Activated CD8-positive, alpha-beta memory T cell treated with anti-CD3 and anti-CD28 coated beads for 1 hour (primary cell): ENCODE measurements around the gene FOXJ1.
A peak's percentile ranks its signal among the peaks of the same experiment; 100 is the strongest.

Source experiments
- DNase-seq, 2 donors: peaks; one replicate each; pipeline ENCODE4 v3.0.0-alpha.2; 2020; ENCODE audit warnings: low read depth in 1 of 2; ENCODE audit errors: extremely low read depth in 1 of 2

The FOXJ1 gene

DNA sequence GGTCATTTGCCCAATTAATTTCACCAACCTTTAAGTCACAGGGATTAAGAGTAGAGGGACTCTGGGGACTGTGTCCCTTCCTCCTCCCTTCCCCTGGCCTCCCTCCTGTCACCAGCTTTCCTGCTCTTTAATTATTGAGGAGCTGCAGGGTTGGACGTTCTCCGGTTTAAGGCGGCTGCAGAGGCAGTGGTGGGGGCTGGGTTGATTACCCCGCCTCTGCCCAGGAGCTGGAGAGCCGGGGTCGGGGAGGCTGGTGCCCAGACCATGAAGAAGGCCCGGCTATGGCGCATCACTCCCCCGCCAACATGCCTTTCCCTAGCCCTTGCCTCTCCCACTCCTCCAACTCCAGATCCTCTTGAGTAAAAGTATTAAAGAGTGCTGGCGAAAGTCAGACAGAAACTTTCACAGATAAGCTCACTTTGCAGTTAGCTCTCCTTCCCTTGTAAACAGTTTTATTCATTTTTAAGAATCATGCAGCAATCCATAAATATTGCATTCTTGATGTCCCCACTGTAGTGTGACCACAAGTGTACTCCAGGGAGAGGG is 1.1 kb upstream of the FOXJ1 start:
- no peak for DNase-seq

DNA sequence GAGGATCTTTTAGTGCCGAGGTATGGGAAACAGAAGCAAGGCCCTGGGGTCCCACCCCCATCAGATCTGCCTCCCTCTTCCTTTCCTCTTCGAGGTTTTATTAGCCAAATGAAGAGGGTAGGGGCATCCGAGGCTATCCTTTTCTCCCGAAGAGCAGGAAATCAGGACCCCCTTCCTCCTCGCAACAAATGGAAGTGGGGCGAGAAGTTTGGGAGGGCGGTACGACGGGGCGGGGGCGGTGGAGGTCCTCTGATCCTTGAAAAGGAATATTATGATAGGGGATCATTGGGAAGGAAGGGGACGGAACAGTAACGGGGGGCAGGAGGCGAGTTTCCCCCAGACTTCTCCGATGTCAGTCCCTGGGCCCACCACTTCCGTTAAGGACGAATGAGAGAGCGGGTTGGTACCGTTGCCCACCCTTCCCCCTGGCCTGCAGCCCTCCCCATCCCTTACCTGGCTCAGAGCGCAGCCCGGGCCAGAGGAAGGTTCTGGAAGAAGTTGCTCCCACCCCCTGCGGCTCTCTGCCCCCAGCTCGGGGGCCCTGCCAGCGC is 309 bp downstream of the FOXJ1 start:
- DNase-seq, result no peak

DNA sequence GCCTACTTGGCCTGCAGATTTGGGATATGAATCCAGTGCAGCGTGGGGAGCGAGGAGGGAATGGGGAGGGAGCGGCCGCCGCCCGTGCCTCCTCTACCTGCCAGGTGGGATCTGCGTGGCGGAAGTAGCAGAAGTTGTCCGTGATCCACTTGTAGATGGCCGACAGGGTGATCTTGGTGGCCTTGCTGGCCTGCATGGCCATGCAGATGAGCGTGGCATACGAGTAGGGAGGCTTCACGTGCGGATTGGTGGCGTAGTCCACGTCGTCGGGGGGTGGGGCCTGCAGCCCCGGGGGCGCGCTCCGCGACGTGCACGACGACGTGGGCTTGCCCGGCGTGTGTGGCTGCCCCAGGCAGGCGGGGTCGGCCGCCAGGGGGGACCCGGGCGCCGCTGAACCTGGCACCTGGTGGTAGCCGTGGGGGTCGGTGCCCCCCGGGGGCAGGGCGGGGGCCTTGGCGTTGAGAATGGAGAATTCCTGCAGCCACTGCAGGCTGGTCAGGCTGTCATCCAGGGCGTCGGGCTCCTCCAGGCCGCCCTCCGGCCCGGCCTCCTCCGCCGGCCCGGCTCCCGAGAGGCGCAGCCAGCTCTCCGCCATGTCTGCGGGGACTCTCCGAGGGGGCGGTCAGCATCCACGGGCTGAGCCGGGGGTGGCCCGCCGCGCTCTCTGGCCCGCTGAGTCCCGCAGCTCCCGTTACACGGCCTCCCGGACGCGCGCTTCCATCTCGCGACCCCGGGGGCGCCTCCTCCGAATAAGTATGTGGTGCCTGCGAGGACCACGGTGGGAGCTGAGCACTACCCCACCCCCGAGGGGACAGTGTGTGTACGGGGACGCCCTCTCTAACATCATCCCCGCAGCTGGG is 1.0 kb downstream of the FOXJ1 start:
- DNase-seq, result peak in 1 of 2 donors; percentile 31

DNA sequence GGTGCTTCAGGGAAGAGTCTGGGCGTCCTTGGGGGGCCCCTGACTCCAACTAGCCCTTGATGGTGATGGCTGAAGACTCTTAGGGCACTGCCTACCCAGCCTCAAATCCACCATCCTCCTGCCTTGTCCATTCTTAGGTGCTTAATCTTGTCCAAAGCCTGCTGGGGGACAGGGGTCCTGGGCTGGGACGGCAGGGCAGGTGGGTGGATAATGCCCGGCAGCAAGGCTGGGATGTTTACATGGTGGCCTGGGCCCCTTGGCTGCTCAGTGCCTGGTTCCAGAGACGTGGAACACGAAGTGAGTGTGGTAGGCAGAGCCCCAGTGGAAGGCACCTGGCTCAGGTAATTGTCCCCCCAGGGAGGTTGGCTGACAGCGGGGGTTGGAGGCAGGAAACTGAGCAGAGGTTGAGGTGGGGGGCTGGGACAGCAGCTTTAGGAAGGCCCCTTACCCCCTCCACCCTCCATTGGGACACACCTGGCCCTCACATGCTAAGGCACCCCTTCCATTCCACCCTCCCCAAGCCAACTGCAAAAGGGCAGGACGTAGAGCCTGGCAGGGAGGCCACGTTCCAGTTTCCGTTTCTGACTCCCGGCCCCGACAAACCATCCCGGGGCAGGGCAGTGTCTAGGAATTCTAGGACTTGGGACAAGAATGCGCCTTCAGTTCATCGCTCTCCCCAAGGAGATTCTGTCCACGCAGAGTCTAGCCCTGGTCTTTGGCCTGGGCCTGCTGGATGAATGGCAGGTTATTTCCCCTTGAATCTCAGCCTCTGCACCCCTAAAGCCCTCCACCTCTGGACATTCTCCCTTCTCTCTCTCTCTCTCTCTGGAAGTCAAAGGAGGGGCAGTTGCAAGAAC is 1.9 kb downstream of the FOXJ1 start:
- DNase-seq, result no peak

DNA sequence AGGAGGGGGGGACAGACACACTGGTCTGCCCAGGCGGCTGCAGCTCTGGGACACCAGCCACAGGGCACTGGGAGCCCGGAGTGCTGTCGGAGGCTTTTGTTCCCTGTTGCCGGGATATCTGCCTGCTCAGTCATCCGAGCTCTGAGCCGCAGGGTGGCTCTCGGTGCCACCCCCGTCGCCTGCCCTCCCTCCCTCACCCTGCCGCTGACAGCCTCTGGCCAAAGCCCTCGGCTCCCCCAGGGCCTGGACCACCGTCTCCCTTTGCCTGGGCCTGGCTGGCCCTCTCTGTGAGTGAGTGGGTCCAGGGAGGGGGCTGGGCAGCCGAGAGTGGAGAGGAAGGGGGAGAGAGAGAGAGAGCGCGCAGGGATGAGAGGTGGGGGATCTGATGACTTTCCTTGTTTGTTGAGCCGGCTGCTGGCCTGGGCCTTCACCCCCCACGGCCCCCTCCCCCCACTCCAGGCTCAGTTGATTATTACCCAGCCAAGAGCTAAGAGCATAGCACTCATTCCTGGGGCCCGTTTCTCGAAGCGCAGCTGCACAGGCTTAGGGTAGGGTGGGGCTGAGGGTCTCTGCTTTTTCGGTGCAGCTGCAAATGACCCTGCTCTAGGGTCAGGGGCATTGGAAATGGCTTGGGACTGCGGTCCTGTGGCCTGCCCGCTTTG is 2.7 kb downstream of the FOXJ1 start:
- no peak for DNase-seq

DNA sequence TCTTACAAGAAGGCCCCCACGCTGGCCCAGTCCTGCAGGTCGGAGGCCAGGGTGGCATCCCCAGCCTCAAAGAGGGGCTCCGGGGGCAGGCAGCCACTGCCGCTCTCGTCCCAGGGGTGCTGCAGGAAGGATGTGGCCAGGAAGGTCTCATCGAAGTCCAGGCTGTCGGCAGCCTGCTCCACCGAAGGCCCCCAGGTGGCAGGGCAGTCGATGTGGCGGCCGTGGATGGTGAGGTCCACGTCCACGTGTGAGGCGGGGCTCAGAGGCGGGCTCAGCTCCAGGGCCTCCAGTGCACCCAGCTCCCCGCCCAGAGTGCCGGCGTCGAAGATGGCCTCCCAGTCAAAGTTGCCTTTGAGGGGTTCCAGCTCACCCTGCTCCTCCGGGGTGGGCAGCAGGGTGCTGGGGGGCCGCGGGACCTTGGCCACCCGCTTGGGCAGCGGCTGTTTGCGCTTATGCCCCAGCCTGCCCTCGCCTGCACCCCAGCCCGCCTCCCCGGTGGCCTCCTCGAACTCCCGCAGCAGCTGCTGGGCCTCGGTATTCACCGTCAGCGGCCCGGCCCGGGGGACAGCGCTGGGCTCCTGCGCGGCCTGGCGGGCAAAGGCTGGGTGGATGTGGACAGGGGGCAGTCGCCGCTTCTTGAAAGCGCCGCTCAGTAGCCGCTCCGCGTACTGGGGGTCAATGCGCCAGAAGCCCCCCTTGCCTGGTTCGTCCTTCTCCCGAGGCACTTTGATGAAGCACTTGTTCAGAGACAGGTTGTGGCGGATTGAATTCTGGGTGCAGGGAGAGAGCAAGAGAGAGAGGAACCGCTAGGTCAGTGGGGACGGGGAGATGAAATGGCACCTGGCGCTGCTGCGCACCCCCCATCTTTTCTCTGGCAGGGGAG is 3.5 kb downstream of the FOXJ1 start:
- no peak for DNase-seq

DNA sequence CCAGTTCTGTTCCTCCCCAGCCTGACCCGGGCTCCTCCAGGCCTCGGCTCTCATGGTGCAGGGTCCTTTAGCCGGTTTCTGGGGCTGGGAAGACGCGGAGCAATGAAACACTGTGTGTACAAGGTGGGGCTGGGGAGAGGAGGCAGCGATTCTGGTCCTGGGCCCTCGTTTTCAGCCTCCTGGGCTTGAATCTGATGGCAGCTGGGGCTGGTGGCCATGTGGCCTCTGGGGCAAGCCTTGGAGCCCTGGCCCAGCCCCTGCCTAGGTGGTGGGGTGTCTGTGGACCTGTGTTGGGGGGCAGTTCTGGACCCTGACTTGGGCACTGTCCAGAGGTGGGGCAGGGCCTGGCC is 4.1 kb downstream of the FOXJ1 start:
- DNase-seq, result no peak

DNA sequence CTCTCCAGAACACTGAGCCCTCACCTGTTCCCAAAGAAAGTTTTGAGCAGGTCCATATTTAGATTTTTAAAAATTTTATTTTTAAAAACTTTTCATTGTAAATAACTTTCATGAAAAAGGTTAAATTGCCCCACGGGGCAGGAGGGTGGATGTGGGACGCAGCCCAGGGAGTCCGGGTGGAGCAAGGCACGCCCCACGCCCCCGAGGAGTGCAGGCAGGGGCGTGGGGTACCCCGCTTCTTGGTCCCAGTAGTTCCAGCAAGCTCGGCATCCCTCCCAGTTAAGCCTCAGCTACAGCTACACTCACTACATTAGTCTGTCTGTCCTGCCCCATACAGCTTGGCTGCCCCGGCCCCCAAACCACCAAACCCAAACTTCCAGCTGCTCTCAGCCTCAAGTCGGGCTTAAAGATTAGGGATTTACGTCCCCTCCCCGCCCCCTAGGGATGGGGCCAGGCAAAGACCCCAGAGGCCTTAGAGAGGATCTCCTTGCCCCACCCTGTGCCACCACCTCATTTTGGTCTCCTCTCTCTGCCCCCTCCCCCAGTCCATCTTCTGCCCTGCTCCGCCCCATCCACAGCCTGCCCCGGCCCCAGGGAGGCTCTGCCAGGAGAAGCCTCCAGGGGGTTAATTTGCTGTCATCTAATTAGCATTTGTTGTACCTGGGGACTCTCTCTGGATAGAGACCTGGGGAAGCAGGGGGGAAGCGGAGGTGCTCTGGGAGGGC is 4.6 kb downstream of the FOXJ1 start:
- DNase-seq, result no peak

DNA sequence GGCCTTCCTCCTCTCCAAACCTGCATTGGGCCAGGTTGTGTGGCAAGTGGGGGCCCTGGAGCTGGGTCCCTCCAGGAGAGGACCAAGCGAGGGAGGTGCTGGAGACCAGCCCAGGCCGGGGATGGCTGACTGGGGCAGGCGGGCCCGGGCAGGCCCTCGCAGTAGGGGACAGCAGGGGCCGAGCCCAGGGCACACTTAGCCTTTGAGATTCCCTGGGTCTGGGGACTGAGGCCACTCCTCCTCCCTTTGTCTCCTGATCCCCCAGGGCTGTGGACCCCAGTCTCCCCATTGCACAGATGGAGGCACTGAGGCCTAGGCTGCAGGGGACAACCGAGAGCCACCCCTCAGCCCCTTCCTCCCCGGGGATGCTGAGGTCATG is 5.2 kb downstream of the FOXJ1 start:
- DNase-seq, result no peak

DNA sequence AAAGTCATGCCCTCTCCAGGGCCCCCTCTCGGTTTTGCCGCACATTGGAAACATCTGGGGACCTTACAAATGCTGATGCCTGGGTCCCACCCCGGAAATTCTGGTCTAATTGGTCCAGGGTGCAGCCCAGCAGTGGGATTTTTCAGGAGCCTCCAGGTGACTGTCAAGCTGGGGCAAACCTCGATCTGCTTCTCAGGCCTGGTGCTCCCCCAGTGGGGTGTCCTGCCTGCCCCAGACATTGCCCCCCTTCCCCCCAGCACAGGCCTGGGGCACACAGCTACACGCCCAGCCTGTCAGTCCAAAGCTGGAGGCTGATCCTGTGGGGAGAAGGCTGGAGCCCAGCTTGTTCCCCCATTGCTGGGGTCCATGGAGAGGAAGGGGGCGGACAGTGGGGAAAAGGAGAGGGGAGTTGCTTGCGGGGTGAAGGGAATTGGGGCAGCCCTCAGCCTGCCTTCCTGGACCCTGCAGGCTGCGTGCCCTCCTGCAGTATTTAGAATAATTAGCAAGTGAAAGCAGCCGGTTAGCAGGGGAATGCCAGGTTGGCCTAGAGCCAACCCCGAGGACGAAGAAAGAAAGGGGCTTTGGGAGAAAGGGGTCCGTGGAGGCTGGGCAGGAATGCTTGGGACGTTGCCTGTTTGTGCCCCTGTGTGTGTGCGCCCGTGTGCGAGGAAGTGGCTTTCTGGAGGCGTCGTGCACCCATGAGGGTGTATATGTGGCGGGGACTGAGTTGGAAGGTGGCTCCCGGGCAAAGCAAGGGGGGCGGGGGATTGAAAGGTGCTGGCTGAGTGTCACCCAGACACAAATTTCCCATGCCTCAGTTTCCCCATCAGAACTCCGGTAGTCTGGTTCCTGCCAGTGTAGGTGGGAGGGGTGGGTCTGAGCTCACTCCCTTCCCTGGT is 5.9 kb downstream of the FOXJ1 start:
- no peak for DNase-seq

DNA sequence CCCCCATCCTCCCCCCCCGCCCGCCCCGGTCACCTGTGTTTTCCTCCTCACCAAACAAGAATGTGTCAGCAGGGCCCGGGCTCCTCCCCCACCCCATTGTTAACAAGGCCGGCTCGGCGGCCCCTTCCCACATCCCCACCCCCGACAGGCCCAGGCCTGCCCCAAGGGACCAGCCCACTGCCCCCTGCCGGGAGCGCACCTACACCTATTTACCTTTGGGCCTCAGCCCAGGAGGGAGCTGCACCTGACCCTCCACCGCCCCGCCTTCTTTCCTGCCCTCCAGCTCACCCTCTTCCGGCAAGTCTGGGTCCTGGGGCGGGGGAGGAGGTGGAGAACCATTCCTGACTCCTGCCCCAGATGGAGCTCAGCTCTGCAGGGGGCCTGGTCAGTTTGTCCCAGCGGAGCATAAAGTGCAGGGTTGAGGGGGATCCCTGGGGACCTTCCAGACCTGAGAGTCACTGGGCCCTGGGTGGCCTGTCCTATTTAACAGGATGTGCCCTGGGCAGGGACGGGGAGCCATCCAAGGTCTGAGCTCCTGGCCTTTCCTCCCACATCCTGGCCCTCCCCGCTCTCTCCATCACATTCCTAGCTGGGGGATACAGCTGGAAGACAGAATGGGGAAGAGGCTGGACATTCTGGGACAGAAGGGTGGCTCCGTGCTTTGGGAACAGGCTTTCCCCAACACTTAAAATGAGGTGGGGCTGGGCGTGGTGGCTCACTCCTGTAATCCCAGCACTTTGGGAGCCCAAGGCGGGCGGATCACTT is 8.3 kb downstream of the FOXJ1 start:
- no peak for DNase-seq

DNA sequence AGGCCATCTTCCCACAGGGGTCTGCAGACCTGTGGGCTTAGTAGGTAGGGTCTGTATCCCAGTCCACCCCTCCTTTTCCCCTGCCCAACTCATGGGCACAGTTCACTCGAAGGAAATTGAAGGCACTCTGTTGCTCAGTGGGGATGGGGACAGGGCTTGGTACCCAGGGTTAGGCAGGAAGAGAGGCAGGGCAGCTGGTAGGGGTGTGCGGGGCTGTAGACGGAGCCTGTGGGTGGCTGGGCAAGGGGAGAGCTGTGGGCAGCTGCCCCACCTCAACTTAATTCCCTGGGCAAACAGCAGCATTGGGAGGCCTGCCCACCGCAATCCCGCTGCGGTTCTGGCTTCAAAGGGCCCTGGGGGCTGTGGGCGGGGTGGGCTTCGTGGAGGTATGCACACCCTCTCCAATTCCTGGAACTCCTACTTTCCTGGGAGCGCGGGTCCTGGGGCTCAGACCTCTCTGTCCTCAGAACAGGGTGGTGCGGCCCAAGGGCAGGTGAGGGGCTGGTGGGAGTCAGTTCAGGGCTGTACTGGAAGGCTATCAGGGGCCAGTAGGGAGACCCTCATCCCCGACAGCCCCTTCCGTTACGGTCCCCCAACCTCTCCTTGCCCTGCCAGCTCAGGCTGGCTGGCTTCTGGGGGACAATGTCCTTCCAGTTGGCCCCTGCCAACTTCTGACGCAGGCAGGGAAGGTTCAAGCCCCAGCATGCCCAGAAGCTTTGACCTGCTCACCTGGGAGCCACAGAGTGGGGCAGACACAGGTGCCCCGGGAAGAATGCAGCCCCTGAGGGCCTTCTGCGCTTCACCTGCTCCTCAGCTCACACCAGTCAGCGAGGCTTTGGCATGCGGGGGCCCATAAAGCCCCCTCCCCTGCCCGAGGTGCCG is 9.1 kb downstream of the FOXJ1 start:
- no peak for DNase-seq

DNA sequence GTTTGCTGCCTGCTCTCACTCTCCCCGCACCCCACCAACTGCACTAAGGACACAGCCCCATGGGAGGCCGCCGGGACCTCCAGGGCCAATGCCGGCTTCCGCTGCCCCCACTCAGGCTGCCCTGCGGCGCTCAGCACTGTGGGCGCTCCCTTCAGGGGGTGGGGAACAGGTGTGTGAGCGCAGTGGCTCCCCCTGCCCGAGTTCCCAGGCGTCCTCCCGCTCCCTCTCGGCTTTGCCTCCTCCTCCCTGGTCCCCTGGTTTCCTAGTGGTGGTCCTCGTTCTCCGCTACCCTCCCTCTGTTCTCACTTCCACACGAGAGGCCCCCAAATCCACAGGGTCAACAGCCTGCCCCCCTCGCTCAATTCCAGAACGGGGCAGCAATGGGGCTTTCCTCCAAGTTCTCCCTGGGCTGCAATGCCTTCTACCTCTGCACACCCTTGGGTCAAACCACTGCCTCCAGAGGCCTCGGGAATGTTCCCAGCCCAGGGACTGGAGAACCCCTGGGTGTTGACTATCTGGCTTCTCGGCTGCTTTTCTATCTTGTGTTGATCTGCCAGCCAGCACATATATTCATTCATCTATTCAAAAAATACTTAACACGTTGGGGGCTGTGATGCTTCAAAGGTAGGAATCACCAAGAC is 9.9 kb downstream of the FOXJ1 start:
- DNase-seq, result no peak

DNA sequence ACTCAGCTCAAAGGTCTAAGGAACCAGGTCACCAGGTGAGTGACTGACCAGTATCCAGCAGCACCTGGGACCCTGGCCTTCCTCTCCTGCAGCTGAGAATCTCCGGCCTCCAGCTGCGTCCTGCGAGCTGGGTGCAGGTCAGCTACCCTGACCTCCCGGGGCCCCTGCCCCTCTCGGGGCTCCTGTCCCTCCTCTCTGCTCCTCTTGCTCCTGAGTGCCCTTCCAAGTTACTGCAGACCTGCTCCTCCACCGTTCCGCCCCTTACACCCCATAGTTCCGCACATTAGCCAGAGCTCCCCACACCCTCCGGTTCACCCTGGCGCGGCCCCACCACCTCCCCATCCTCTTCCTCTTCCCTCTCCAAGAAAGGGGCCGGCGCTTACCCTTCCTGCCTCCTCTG is 10.6 kb downstream of the FOXJ1 start:
- DNase-seq, result no peak

DNA sequence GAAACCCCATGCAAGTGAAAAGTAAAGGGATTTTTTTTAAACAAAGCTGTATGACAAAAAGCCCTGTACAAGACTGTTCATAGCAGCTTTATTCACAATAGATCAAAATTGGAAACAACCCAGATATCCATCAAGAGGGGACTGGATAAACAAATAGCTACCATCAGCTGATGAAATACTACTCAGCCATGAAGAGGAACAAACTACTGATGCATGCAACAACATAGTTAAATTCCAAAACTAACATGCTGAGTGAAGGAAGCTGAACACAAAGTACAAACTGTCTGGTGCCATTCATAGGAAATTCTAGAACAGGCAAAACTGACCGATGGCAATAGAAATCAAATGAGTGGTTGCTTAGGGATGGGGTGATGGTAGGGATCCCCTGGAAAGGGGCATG is 15.1 kb downstream of the FOXJ1 start:
- no peak for DNase-seq

DNA sequence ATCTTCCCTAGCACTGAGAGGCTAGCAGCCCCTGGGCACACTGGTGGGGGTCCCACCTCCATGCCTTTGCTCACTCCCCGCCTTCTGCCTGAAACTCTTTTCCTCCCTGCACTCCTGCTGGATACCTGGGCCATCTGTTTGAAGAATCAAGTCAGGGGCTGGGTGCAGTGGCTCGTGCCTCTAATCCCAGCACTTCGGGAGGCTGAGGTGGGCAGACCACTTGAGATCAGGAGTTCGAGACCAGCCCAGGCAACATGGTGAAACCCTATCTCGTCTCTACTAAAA is 15.7 kb downstream of the FOXJ1 start:
- DNase-seq, result no peak
